GM12865 (cell line): Measurements from ENCODE around the gene KCNN4.

Source experiments
- DNase-seq: peaks from one replicate; pipeline ENCODE4 v3.0.0; 2010; ENCODE audit warnings: low read depth
- H3K4me3 ChIP-seq: 2 replicates; pipeline ENCODE4 v1.5.1; 2011; ENCODE audit warnings: mild to moderate bottlenecking, low read depth, low read length, control low read depth
- TF ChIP-seq, protein P1 (sequence below): IDR thresholded peaks from 2 replicates; pipeline ENCODE4 v1.5.1; 2011; ENCODE audit warnings: low read length, control low read depth, low read depth, inconsistent platforms; ENCODE audit not compliant: insufficient read depth; ENCODE audit errors: missing control alignments

The KCNN4 gene

DNA sequence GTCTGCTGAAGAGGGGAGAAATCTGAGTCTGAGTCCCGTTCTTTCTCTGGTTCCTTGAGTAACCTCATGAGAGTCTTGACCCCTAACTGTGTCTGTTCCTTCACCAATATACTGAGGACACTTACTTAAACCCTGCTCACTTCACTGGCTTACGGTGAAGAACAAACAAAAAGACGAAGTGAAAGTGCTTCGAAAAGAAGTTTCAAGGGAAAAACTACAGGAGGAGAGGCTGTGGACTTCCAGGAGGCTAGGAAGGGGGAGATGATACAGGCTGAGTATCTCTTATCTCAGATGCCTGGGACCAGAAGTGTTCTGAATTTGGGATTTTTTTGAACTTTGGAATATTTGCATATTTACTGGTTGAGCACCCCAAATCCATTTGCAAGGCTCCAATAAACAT lies 32.1 kb downstream of the KCNN4 start:
- no peak overlapping the region for H3K4me3 ChIP-seq
- TF ChIP-seq, protein P1, sequence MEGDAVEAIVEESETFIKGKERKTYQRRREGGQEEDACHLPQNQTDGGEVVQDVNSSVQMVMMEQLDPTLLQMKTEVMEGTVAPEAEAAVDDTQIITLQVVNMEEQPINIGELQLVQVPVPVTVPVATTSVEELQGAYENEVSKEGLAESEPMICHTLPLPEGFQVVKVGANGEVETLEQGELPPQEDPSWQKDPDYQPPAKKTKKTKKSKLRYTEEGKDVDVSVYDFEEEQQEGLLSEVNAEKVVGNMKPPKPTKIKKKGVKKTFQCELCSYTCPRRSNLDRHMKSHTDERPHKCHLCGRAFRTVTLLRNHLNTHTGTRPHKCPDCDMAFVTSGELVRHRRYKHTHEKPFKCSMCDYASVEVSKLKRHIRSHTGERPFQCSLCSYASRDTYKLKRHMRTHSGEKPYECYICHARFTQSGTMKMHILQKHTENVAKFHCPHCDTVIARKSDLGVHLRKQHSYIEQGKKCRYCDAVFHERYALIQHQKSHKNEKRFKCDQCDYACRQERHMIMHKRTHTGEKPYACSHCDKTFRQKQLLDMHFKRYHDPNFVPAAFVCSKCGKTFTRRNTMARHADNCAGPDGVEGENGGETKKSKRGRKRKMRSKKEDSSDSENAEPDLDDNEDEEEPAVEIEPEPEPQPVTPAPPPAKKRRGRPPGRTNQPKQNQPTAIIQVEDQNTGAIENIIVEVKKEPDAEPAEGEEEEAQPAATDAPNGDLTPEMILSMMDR, result no peak
- no peak for DNase-seq

GRCh38 chr19:43748205-43748594 lies 32.6 kb downstream of the KCNN4 start:
- TF ChIP-seq, protein P1, result no peak
- no peak overlapping the region for H3K4me3 ChIP-seq
- no peak for DNase-seq

DNA sequence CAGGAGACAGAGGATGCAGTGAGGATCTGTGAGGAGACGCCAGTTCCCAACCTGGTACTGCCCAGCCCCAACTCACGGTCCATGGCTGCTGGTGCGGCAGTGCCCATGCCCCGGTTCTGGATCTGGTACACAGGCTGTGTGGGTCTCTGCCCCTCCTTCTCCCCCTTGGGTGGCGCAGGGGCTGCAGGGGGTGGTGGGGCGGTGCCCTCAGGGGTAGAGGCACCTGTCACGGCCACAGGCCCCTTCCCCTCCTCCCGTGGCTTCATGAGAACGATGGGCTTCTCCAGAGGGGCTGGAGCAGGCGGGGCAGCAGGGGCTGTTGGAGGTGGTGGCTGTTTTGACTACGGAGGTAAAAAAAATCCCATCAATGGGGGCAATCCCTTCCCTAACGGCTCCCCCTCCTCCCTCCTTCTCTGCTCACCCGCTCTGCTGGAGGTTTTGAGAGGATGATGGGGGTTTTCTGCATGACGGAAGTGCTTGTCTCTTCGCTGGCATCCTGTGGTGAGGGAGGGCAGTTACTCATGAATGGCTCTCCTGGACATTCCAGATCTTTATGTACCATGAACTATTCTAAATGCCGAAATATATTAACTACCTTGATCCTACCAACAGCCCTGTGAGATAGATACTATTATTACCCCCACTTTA lies 33.1 kb downstream of the KCNN4 start:
- H3K4me3 ChIP-seq, result no peak overlapping the region
- DNase-seq, result peak; percentile 37
- TF ChIP-seq, protein P1, result no peak

DNA sequence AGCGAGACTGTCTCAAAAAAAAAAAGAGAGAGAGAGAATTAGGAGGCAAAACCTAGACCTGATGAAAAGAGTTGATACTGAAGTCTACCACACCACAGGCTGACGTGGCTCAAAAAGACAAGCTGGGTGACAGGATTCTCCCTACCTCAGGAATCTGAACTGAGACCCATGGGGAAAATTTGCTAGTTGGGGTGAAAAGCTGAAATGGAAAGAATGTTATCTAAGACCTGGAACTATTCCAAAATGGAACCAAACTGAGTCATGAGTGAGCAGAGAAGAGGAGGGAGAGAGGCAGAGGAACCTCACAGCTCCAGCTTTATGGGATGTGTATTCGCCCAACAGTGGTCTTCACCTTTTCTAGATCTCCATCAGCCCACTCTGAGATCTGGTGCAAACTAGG lies 37.7 kb downstream of the KCNN4 start:
- TF ChIP-seq, protein P1, result no peak
- DNase-seq, result no peak

DNA sequence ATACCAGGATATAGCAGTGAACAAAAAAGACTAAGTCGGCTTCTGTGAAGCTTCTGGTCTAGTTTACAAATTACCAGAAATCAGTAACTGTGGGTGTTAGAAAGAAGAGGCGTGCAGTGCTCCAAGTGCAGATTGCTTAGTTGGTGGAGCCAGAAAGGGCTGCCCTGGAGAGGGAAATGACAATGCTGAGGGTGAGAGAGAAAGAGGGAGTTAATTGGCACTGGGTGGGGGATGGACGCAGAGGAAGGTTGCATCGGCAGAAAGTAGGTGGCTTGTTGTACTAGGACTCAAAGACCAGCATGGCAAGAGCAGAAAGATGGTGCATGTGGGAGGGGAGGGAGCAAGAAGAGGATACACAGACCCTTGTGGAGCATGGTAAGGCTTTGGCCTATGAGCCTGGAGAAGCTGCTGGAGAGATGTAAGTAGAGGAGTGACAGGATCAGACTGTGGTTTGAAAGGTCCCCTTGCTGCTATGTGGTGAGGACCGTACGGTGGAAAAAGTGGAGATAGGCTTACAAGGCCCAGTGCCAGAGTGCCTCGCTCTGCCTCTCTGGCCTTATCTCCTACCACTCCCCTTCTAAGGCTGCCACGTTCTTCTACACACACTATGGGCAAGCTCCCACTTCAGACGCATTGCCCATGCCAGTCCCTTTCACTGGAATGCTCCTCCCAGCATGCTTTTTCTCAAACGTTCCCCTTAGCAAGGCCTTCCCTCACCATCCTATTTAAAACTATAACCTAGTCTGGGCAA lies 39.5 kb downstream of the KCNN4 start:
- no peak for DNase-seq
- no peak overlapping the region for H3K4me3 ChIP-seq
- TF ChIP-seq, protein P1, result no peak

More for the DNA sequence above, 37.7 kb downstream of the KCNN4 start:
- H3K4me3 ChIP-seq, result no peak overlapping the region

- TF ChIP-seq, protein P1, result no peak
- DNase-seq, result no peak
- H3K4me3 ChIP-seq, result no peak overlapping the region
Measured at GRCh38 chr19:43739439-43740235, 41.1 kb downstream of the KCNN4 start.
